K562 (cell line): ENCODE measurements around the gene ADM5. TPM values are rescaled to one million over a fixed set of nuclear protein-coding genes. Genes with fewer than 3 reads are reported as not detected.

ENCODE experiments used
- CHD1 ChIP-seq: fragments of 200-600 bp; sonication (generic); IDR thresholded peaks from one replicate; pipeline ENCODE4 v1.6.1; 2012; ENCODE audit warnings: mild to moderate bottlenecking, moderate library complexity, low read length, inconsistent platforms
- ELF1 ChIP-seq: fragments of 200-800 bp; sonication (Bioruptor generic); IDR thresholded peaks from 2 replicates; pipeline ENCODE4 v1.6.1; 2016; ENCODE audit warnings: missing genetic modification characterization, missing compliant biosample characterization
- HDAC6 ChIP-seq: IDR thresholded peaks from 2 replicates; pipeline ENCODE4 v1.6.1; 2012; ENCODE audit warnings: low read depth, mild to moderate bottlenecking, control low read depth, inconsistent platforms, low read length, moderate library complexity
- MEF2A ChIP-seq: IDR thresholded peaks from 2 replicates; pipeline ENCODE4 v1.6.1; 2011; ENCODE audit warnings: low read depth, mild to moderate bottlenecking, low read length, moderate library complexity; ENCODE audit not compliant: control insufficient read depth
- MYC ChIP-seq, 2 experiments: fragments of 250-450 bp in 1 of 2; sonication (Bioruptor Pico) in 1 of 2; IDR thresholded peaks; 2 replicates each; pipeline versions ENCODE4 v1.5.1 to v1.6.1; 2012 to 2021; ENCODE audit warnings: low read depth in 2 of 2, borderline replicate concordance in 1 of 2, improper control_type of control experiment in 1 of 2, low read length in 1 of 2, mild to moderate bottlenecking in 1 of 2, moderate library complexity in 1 of 2
- NR2C2 ChIP-seq, 2 experiments: fragments of 200-800 bp in 1 of 2; sonication (Bioruptor generic) in 1 of 2; sonication (generic) in 1 of 2; formaldehyde crosslinking in 1 of 2; IDR thresholded peaks; 2 replicates each; pipeline versions ENCODE4 v1.6.1 to v1.8.0; 2016 to 2022; ENCODE audit warnings: mild to moderate bottlenecking in 1 of 2, missing compliant biosample characterization in 1 of 2, missing genetic modification characterization in 1 of 2, missing genetic modification reagents in 1 of 2
- NR2F6 ChIP-seq: fragments of 450-650 bp; formaldehyde crosslinking; IDR thresholded peaks from 2 replicates; pipeline ENCODE4 v1.4.0; 2020; ENCODE audit warnings: mild to moderate bottlenecking
- POLR2G ChIP-seq: fragments of 200-400 bp; formaldehyde crosslinking; IDR thresholded peaks from 2 replicates; pipeline ENCODE4 v1.6.1; 2017; ENCODE audit warnings: low read depth, mild to moderate bottlenecking, antibody characterized with exemption, low read length, moderate library complexity
- RBFOX2 ChIP-seq: fragments of 200-400 bp; formaldehyde crosslinking; IDR thresholded peaks from 2 replicates; pipeline ENCODE4 v1.6.1; 2017; ENCODE audit warnings: low read depth, mild to moderate bottlenecking, low read length, moderate library complexity
- TSC22D4 ChIP-seq: fragments of 450-650 bp; IDR thresholded peaks from 2 replicates; pipeline ENCODE4 v1.6.1; 2016; ENCODE audit warnings: missing genetic modification characterization, missing biosample characterization, control low read depth
- ZNF253 ChIP-seq: fragments of 250-450 bp; sonication (Bioruptor Pico); conservative IDR thresholded peaks from 2 replicates; pipeline ENCODE4 v1.6.1; 2021; ENCODE audit warnings: mild to moderate bottlenecking
- ZNF316 ChIP-seq: fragments of 450-650 bp; IDR thresholded peaks from 2 replicates; pipeline ENCODE4 v1.6.1; 2016
- ZNF668 ChIP-seq: fragments of 250-450 bp; sonication (Bioruptor Pico); IDR thresholded peaks from 2 replicates; pipeline ENCODE4 v1.8.0; 2022; ENCODE audit warnings: mild to moderate bottlenecking, inconsistent platforms
- polyA plus RNA-seq, 8 experiments: library from polyadenylated mRNA; depleted of rRNA in 4 of 8; stranded (reverse) in 5 of 8; unstranded in 3 of 8; fragments of >200 nt; fragmentation: Nextera tagmentation in 2 of 8; fragmentation: Illumina TruSeq in 1 of 8; extraction: Ambion mirVana in 2 of 8; extraction: Trizol in 1 of 8; gene quantifications; 2 replicates each; pipeline versions ENCODE4 v1.2.1 to v1.2.3, GENCODE V29; 2011 to 2014; ENCODE audit warnings: inconsistent platforms in 1 of 8, missing spikeins in 1 of 8
- total RNA-seq, 7 experiments: library from RNA; depleted of rRNA in 6 of 7; stranded (reverse); fragments of >200 nt in 6 of 7; fragmentation: Illumina TruSeq in 2 of 7; extraction: Trizol in 2 of 7; gene quantifications; 2 replicates each; pipeline versions ENCODE4 v1.2.1 to v1.2.3, GENCODE V29; 2011 to 2021; ENCODE audit warnings: low replicate concordance in 1 of 7
- TF ChIP-seq, protein P1 (sequence below): sonication (generic); formaldehyde crosslinking; IDR thresholded peaks from 2 replicates; pipeline ENCODE4 v1.4.0; 2020; ENCODE audit warnings: mild to moderate bottlenecking, missing genetic modification reagents
- TF ChIP-seq, protein P2 (sequence below), 2 experiments: fragments of 150-350 bp in 1 of 2; IDR thresholded peaks; 2 replicates each; pipeline ENCODE4 v1.6.1; 2012 to 2016; ENCODE audit warnings: low read depth in 2 of 2, low read length in 2 of 2, mild to moderate bottlenecking in 1 of 2, moderate library complexity in 1 of 2
- TF ChIP-seq, protein P3 (sequence below): fragments of 250-450 bp; sonication (Bioruptor Pico); IDR thresholded peaks from 2 replicates; pipeline ENCODE4 v1.8.0; 2022; ENCODE audit warnings: inconsistent platforms

The ADM5 gene
- total and polyA plus RNA-seq, 9 of the 15 experiments (the other 6 are each of a cell fraction or from before 2014, with no cell fraction given): 0.13 to 8.4 (median 2.0) TPM; not detected in 1

DNA sequence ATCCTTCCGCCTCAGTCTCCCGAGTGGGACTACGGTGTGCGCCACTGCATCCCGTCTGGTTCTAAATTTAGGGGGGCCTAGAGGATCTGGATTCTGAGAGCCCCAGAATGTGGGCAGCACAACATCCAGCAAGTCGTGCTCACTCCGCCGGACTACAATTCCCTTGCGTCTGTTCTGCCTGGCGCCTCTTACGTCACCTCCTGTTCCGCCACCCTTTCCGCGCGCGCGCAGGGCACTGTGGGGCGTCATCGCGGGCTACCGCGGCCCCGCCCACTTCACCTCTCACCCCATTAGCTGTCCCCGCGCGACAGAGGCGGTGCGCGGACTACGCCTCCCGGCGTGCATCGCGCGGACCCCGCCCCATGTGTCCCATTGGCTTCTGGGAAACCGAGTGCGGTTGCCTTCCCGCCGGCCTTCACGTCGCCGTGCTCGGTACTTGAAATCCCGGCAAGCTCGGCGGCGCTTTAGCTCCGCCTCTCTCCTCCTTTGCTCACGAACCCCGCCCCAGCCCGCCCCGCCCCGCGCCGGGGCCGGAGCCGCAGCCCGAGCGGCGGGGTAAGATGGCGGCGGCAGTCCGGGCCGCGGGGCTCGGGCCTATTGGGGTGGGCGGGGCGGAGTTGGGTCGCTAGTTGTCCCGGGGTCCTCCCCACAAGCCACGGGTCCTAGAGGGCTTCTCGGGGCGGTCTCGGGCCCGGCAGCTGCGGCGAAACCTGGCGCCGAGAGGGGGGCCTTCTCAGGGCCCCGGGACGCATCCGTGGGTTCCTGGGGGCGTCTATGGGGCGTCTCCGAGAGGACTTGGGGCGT lies 47.5 kb upstream of the ADM5 start, which contains the start of gene SCAF1 (continued):
- TF ChIP-seq, protein P1, sequence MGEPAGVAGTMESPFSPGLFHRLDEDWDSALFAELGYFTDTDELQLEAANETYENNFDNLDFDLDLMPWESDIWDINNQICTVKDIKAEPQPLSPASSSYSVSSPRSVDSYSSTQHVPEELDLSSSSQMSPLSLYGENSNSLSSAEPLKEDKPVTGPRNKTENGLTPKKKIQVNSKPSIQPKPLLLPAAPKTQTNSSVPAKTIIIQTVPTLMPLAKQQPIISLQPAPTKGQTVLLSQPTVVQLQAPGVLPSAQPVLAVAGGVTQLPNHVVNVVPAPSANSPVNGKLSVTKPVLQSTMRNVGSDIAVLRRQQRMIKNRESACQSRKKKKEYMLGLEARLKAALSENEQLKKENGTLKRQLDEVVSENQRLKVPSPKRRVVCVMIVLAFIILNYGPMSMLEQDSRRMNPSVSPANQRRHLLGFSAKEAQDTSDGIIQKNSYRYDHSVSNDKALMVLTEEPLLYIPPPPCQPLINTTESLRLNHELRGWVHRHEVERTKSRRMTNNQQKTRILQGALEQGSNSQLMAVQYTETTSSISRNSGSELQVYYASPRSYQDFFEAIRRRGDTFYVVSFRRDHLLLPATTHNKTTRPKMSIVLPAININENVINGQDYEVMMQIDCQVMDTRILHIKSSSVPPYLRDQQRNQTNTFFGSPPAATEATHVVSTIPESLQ (CRISPR knock-in tag): 0 out of 2 replicates have a peak, but pooled peaks have one; percentile 49
- TF ChIP-seq MEF2A (no peak), CHD1 (no peak), TSC22D4 (tag) (no peak), NR2C2 (CRISPR knock-in tag; IDR thresholded peaks at IDR 0.05) (peak; percentile 99), NR2C2 (tag; IDR thresholded peaks at IDR 0.05) (peak; percentile 99), ZNF253 (CRISPR knock-in tag) (no peak), HDAC6 (no peak), ELF1 (tag) (peak; percentile 60; the same call in 1 of the 2 replicates), NR2F6 (CRISPR knock-in tag) (no peak), POLR2G (peak; percentile 90), ZNF668 (CRISPR knock-in tag) (no peak), MYC (IDR thresholded peaks at IDR 0.05; ENCODE audit: low read depth, low read length) (peak; percentile 73), MYC (CRISPR knock-in tag; IDR thresholded peaks at IDR 0.05; ENCODE audit: borderline replicate concordance, low read depth) (0 out of 2 replicates have a peak, but pooled peaks have one; percentile 8), ZNF316 (no peak), RBFOX2 (peak; percentile 92)
- TF ChIP-seq, protein P2, sequence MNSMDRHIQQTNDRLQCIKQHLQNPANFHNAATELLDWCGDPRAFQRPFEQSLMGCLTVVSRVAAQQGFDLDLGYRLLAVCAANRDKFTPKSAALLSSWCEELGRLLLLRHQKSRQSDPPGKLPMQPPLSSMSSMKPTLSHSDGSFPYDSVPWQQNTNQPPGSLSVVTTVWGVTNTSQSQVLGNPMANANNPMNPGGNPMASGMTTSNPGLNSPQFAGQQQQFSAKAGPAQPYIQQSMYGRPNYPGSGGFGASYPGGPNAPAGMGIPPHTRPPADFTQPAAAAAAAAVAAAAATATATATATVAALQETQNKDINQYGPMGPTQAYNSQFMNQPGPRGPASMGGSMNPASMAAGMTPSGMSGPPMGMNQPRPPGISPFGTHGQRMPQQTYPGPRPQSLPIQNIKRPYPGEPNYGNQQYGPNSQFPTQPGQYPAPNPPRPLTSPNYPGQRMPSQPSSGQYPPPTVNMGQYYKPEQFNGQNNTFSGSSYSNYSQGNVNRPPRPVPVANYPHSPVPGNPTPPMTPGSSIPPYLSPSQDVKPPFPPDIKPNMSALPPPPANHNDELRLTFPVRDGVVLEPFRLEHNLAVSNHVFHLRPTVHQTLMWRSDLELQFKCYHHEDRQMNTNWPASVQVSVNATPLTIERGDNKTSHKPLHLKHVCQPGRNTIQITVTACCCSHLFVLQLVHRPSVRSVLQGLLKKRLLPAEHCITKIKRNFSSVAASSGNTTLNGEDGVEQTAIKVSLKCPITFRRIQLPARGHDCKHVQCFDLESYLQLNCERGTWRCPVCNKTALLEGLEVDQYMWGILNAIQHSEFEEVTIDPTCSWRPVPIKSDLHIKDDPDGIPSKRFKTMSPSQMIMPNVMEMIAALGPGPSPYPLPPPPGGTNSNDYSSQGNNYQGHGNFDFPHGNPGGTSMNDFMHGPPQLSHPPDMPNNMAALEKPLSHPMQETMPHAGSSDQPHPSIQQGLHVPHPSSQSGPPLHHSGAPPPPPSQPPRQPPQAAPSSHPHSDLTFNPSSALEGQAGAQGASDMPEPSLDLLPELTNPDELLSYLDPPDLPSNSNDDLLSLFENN (IDR thresholded peaks at IDR 0.05; ENCODE audit: low read depth in 2 of 2, low read length in 2 of 2): no peak
- TF ChIP-seq, protein P3, sequence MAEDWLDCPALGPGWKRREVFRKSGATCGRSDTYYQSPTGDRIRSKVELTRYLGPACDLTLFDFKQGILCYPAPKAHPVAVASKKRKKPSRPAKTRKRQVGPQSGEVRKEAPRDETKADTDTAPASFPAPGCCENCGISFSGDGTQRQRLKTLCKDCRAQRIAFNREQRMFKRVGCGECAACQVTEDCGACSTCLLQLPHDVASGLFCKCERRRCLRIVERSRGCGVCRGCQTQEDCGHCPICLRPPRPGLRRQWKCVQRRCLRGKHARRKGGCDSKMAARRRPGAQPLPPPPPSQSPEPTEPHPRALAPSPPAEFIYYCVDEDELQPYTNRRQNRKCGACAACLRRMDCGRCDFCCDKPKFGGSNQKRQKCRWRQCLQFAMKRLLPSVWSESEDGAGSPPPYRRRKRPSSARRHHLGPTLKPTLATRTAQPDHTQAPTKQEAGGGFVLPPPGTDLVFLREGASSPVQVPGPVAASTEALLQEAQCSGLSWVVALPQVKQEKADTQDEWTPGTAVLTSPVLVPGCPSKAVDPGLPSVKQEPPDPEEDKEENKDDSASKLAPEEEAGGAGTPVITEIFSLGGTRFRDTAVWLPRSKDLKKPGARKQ (CRISPR knock-in tag): no peak
